Common myeloid progenitor, CD34-positive (primary cell): ENCODE results near the gene BCL2L13.
"Not testable (repeated sequence)": the region's sequence is repeated elsewhere in the genome, so short reads cannot be mapped to it uniquely, and the experiment has no call there.

Experiments used
- CTCF ChIA-PET: fragments of 350-600 bp; sonication (Branson Sonifier 250); formaldehyde crosslinking; loops from one replicate; lab custom pipeline; 2021; ENCODE audit warnings: antibody characterized with exemption; lab: Charles Lee
- POLR2A ChIA-PET: fragments of 350-600 bp; sonication (Branson Sonifier 250); formaldehyde crosslinking; loops from one replicate; lab custom pipeline; 2021; ENCODE audit warnings: antibody characterized with exemption; lab: Charles Lee
- DNase-seq, 3 donors: peaks; one replicate each; pipeline versions ENCODE4 v3.0.0 to v3.0.0-alpha.2; 2013
- H3K27ac ChIP-seq, 2 experiments: 1 replicate in 1 of 2; 2 replicates in 1 of 2; pipeline ENCODE4 v1.7.0; 2013; ENCODE audit warnings: inconsistent platforms in 2 of 2, low read length in 2 of 2, mild to moderate bottlenecking in 2 of 2, low read depth in 1 of 2, moderate library complexity in 1 of 2; ENCODE audit not compliant: severe bottlenecking in 2 of 2, insufficient read depth in 1 of 2, poor library complexity in 1 of 2
- H3K27me3 ChIP-seq, 5 experiments: replicated peaks in 2 of 5; 1 replicate in 3 of 5; 2 replicates in 2 of 5; pipeline versions ENCODE4 v1.6.1 to v1.7.0; 2013; ENCODE audit warnings: low read length in 4 of 5, mild to moderate bottlenecking in 2 of 5, moderate library complexity in 2 of 5, inconsistent platforms in 1 of 5; ENCODE audit not compliant: insufficient read depth in 5 of 5, control insufficient read depth in 4 of 5
- H3K36me3 ChIP-seq, 4 experiments: 1 replicate in 2 of 4; 2 replicates in 2 of 4; pipeline versions ENCODE4 v1.6.1 to v1.7.0; 2013; ENCODE audit warnings: low read length in 3 of 4, control low read depth in 1 of 4, mild to moderate bottlenecking in 1 of 4; ENCODE audit not compliant: control insufficient read depth in 4 of 4, insufficient read depth in 4 of 4
- H3K4me1 ChIP-seq, 4 experiments: 1 replicate in 3 of 4; 2 replicates in 1 of 4; pipeline versions ENCODE4 v1.6.1 to v1.7.1; 2013; ENCODE audit warnings: low read length in 3 of 4, mild to moderate bottlenecking in 3 of 4, control low read depth in 1 of 4, inconsistent platforms in 1 of 4, moderate library complexity in 1 of 4; ENCODE audit not compliant: control insufficient read depth in 4 of 4, insufficient read depth in 4 of 4; ENCODE audit errors: control extremely low read depth in 1 of 4
- H3K4me3 ChIP-seq, 7 experiments: 1 replicate in 4 of 7; 2 replicates in 3 of 7; pipeline versions ENCODE4 v1.5.1 to v1.7.0; 2013; ENCODE audit warnings: mild to moderate bottlenecking in 7 of 7, low read length in 6 of 7, moderate library complexity in 6 of 7, inconsistent platforms in 2 of 7, low read depth in 2 of 7, control low read depth in 1 of 7; ENCODE audit not compliant: insufficient read depth in 4 of 7, control insufficient read depth in 1 of 7; ENCODE audit errors: extremely low read depth in 1 of 7
- H3K9me3 ChIP-seq, 5 experiments: 1 replicate in 4 of 5; 2 replicates in 1 of 5; pipeline versions ENCODE4 v1.6.1 to v1.7.1; 2013; ENCODE audit warnings: low read length in 4 of 5, mild to moderate bottlenecking in 2 of 5, inconsistent platforms in 1 of 5, low read depth in 1 of 5, moderate library complexity in 1 of 5; ENCODE audit not compliant: control insufficient read depth in 4 of 5, insufficient read depth in 2 of 5; ENCODE audit errors: control extremely low read depth in 1 of 5
- WGBS: methylation state at CpG from one replicate; pipeline ENCODE4 v1.1.5; 2013; ENCODE audit not compliant: insufficient coverage; 5-methylcytosine and 5-hydroxymethylcytosine counted together

Gene BCL2L13

DNA sequence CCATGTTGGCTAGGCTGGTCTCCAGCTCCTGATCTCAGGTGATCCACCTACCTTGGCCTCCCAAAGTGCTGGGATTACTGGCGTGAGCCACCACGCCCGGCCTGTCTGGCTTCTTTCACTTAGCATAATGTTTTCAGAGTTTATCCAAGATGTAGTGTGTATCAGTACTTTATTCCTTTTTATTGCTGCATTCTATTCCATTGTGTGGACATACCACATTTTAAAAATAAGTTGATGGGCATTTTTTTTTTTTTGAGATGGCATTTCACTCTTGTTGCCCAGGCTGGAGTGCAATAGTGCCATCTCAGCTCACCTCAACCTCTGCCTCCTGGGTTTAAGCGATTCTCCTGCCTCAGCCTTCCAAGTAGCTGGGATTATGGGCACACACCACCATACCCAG lies 3.8 kb downstream of the BCL2L13 start:
- WGBS = no CpG with 5 or more reads among the region's 4 CpGs
- H3K9me3 ChIP-seq, H3K36me3 ChIP-seq, H3K27ac ChIP-seq, H3K4me3 ChIP-seq, DNase-seq, CTCF ChIA-PET, H3K27me3 ChIP-seq: not testable (repeated sequence)
- POLR2A ChIA-PET = interaction anchor here (0.7 to 0.9 kb wide), 2 partner anchors 14 to 37 kb away, joined by 3 to 6 read pairs; no protein-coding TSS in a partner anchor
- H3K4me1 ChIP-seq = peaks cover 6 to 23% (median 16%) of the 10 kb centered on the region in 4 experiments

DNA sequence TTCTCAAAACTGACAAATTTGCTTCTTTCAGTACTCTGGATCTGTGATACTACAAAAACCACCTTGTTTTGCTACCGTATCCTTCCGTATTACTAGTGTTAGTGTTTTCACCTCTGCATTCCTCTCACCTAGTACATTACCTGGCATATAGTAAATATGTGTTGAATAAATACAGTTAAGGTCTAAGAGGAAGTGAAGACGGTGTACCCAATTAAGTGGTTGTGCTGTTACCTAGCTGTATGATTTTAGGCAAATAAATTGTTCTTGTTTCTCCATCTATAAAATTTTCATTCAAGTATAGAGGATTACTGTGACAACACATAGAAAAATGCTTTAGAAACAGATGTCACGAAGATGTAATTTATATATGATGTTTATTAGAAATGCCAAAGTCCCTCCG lies 8.9 kb downstream of the BCL2L13 start:
- POLR2A ChIA-PET = no interaction called here
- DNase-seq = no peak
- H3K27ac ChIP-seq = no peak overlapping the region
- CTCF ChIA-PET = interaction anchor here (1.1 kb wide), 1 partner anchor 62 kb away, joined by 3 read pairs; no protein-coding TSS in a partner anchor
- peaks cover 0 to 7% (median 0%) of the 10 kb centered on the region in 4 experiments for H3K4me1 ChIP-seq
- no peaks in the 10 kb centered on the region for H3K27me3 ChIP-seq
- H3K4me3 ChIP-seq = no peak overlapping the region
- peaks cover 0 to 3% (median 0%) of the 10 kb centered on the region in 4 experiments for H3K36me3 ChIP-seq
- WGBS = 95% methylated on average over 2 of the region's 5 CpGs
- no peaks in the 10 kb centered on the region for H3K9me3 ChIP-seq

DNA sequence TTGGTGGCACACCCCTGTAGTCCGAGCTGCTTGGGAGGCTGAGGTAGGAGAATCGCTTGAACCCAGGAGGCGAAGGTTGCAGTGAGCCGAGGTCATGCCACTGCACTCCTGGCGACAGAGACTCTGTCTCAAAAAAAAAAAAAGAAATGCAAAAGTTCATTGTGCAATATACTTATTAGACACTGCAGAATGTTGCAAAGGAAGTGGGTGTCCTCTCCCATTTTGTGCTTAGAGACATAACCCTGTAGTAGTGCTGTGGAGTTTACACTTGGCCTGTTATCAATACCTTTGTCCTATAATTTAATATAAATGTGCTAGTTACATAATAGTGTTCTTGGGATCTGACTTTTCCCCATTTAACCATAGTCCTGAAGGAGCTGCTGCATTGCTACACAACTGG lies 9.4 kb downstream of the BCL2L13 start:
- H3K36me3 ChIP-seq = peaks cover 0 to 3% (median 0%) of the 10 kb centered on the region in 4 experiments
- ChIA-PET POLR2A (interaction anchor here (0.6 kb wide), 1 partner anchor 9 kb away, joined by 4 read pairs; no protein-coding TSS in a partner anchor), CTCF (interaction anchor here (1.1 kb wide), 1 partner anchor 62 kb away, joined by 3 read pairs; no protein-coding TSS in a partner anchor)
- no peak for DNase-seq
- no peak overlapping the region for H3K4me3 ChIP-seq
- 95% methylated on average over 4 of the region's 5 CpGs for WGBS
- no peaks in the 10 kb centered on the region for H3K9me3 ChIP-seq
- no peak overlapping the region for H3K27ac ChIP-seq
- H3K4me1 ChIP-seq = peaks cover 0 to 7% (median 0%) of the 10 kb centered on the region in 4 experiments
- H3K27me3 ChIP-seq = no peaks in the 10 kb centered on the region

DNA sequence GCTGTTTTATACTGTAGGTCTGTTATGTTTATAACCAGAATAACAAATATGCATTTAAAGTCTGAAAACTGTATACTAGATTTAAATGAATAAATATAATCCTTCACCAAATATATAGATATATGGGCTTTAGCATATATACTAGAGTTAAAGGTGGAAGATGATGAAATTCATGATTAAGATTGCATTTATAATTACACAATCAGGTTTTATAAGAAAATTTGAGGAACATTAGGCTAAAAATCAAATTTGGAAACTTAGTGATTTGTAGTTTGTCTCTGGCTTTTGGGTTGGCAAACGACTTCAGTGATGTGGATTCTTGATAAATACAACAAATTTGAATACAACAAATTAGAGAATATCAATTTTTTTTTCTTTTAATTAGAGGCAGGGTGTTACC lies 10.0 kb downstream of the BCL2L13 start:
- Histone ChIP-seq H3K4me3 (no peak overlapping the region), H3K9me3 (no peaks in the 10 kb centered on the region), H3K36me3 (peaks cover 0 to 3% (median 0%) of the 10 kb centered on the region in 4 experiments), H3K27ac (no peak overlapping the region), H3K27me3 (no peaks in the 10 kb centered on the region), H3K4me1 (peaks cover 0 to 7% (median 0%) of the 10 kb centered on the region in 4 experiments)
- no peak for DNase-seq
- no CpG with 5 or more reads among the region's 1 CpG for WGBS
- CTCF ChIA-PET = interaction anchor here (1.1 kb wide), 1 partner anchor 61 kb away, joined by 3 read pairs; no protein-coding TSS in a partner anchor
- POLR2A ChIA-PET = interaction anchor here (0.6 kb wide), 1 partner anchor 9 kb away, joined by 4 read pairs; no protein-coding TSS in a partner anchor

DNA sequence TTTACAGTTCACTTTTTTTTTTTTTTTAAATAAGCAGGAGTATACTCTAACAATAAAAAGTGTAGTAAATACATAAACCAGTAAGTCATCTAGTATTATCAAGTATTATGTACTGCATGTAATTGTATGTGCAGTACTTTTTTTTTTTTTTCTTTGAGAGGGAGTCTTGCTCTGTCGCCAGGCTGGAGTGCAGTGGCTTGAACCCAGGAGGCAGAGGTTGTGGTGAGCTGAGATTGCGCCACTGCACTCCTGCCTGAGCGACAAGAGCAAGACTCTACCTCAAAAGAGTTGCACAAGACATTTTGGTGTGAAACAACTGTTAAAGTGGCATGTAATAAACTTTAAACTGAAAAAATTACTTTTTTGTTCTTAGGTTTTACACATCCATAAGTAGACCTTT lies 16.7 kb downstream of the BCL2L13 start:
- CTCF ChIA-PET = interaction anchor here (1.3 to 1.6 kb wide), 2 partner anchors 12 to 33 kb away, joined by 3 to 5 read pairs; no protein-coding TSS in a partner anchor

DNA sequence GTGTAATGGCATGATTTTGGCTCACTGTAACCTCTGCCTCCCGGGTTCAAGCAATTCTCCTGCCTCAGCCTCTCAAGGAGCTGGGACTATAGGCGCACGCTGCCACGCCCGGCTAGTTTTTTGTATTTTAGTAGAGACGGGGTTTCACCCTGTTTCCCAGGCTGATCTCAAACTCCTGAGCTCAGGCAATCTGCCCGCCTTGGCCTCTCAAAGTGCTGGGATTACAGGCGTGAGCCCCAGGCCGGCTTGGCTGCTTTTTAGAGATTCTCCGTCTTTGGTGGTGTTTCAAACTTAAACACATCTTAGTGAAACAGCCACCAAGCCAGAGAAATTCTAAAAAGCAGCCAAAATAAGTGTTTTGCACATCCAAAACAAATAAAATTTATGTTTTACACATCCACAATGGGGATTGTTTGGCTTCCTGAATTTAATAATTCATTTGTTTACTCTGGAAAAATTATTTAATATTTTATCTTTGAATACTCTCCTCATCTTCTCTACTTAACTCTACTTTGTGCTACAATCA lies 18.4 kb downstream of the BCL2L13 start:
- Histone ChIP-seq H3K4me3 (no peak overlapping the region), H3K27ac (no peak overlapping the region), H3K4me1 (peaks cover 0 to 2% (median 0%) of the 10 kb centered on the region in 4 experiments), H3K27me3 (no peaks in the 10 kb centered on the region), H3K36me3 (peaks cover under 1 to 33% (median 13%) of the 10 kb centered on the region in 4 experiments), H3K9me3 (no peaks in the 10 kb centered on the region)
- WGBS = 100% methylated on average over 9 of the region's 10 CpGs
- ChIA-PET POLR2A (no interaction called here), CTCF (no interaction called here)
- no peak for DNase-seq

More for the DNA sequence above, 16.7 kb downstream of the BCL2L13 start:
- Histone ChIP-seq H3K27me3 (no peaks in the 10 kb centered on the region), H3K4me3 (no peak overlapping the region), H3K4me1 (peaks cover 0 to 2% (median 0%) of the 10 kb centered on the region in 4 experiments), H3K9me3 (no peaks in the 10 kb centered on the region), H3K36me3 (peaks cover 0 to 25% (median 12%) of the 10 kb centered on the region in 4 experiments), H3K27ac (no peak overlapping the region)
- POLR2A ChIA-PET = no interaction called here
- 100% methylated on average over 2 of the region's 3 CpGs for WGBS
- DNase-seq = no peak
